Measurements from ENCODE around the gene RNF6.
"Not testable (repeated sequence)": the region's sequence is repeated elsewhere in the genome, so short reads cannot be mapped to it uniquely, and the experiment has no call there.

The RNF6 gene

GRCh38 chr13:26221721-26222519, at the start of gene RNF6:
Gene RNF6, minus strand, starts transcription at chr13:26222314. Its CDS starts 2,665 bp downstream, at chr13:26219649.
- peak; percentile 94 for DNase-seq (ENCODE audit: low read depth, low spot score)

- DNase-seq (ENCODE audit: low read depth, low spot score), result no peak
Measured at GRCh38 chr13:26270707-26271106, 48.6 kb upstream of the RNF6 start.

- no peak for DNase-seq (ENCODE audit: low read depth, low spot score)
Measured at GRCh38 chr13:26266311-26266710, 44.2 kb upstream of the RNF6 start.

GRCh38 chr13:26262156-26262555, 40.0 kb upstream of the RNF6 start:
- no peak for DNase-seq (ENCODE audit: low read depth, low spot score)

- no peak for DNase-seq (ENCODE audit: low read depth, low spot score)
Measured at GRCh38 chr13:26259634-26260033, 37.5 kb upstream of the RNF6 start.

- DNase-seq (ENCODE audit: low read depth, low spot score), result no peak
Measured at GRCh38 chr13:26257049-26257448, 34.9 kb upstream of the RNF6 start.

- no peak for DNase-seq (ENCODE audit: low read depth, low spot score)
Measured at GRCh38 chr13:26255691-26256277, 33.7 kb upstream of the RNF6 start.

- DNase-seq (ENCODE audit: low read depth, low spot score), result no peak
Measured at GRCh38 chr13:26255115-26255514, 33.0 kb upstream of the RNF6 start.

- DNase-seq (ENCODE audit: low read depth, low spot score), result no peak
Measured at GRCh38 chr13:26254583-26255111, 32.5 kb upstream of the RNF6 start.

- DNase-seq (ENCODE audit: low read depth, low spot score), result peak; percentile 71
Measured at GRCh38 chr13:26253787-26254582, 31.9 kb upstream of the RNF6 start, which contains the start of gene CDK8. Gene CDK8, plus strand, starts transcription at chr13:26254129. Its CDS starts 513 bp downstream, at chr13:26254642.

- DNase-seq (ENCODE audit: low read depth, low spot score), result no peak
Measured at GRCh38 chr13:26253262-26253786, 31.2 kb upstream of the RNF6 start.

- DNase-seq (ENCODE audit: low read depth, low spot score), result not testable (repeated sequence)
Measured at GRCh38 chr13:26252006-26252405, 29.9 kb upstream of the RNF6 start.

GRCh38 chr13:26249551-26249950, 27.4 kb upstream of the RNF6 start:
- no peak for DNase-seq (ENCODE audit: low read depth, low spot score)

GRCh38 chr13:26247608-26248007, 25.5 kb upstream of the RNF6 start:
- DNase-seq (ENCODE audit: low read depth, low spot score), result no peak

GRCh38 chr13:26247011-26247410, 24.9 kb upstream of the RNF6 start:
- DNase-seq (ENCODE audit: low read depth, low spot score), result no peak

GRCh38 chr13:26246154-26246553, 24.0 kb upstream of the RNF6 start:
- no peak for DNase-seq (ENCODE audit: low read depth, low spot score)

GRCh38 chr13:26236296-26236695, 14.2 kb upstream of the RNF6 start:
- no peak for DNase-seq (ENCODE audit: low read depth, low spot score)

- DNase-seq (ENCODE audit: low read depth, low spot score), result no peak
Measured at GRCh38 chr13:26230703-26231102, 8.6 kb upstream of the RNF6 start.

- DNase-seq (ENCODE audit: low read depth, low spot score), result no peak
Measured at GRCh38 chr13:26229080-26229615, 7.0 kb upstream of the RNF6 start.

GRCh38 chr13:26228096-26228495, 6.0 kb upstream of the RNF6 start:
- no peak for DNase-seq (ENCODE audit: low read depth, low spot score)

- no peak for DNase-seq (ENCODE audit: low read depth, low spot score)
Measured at GRCh38 chr13:26227166-26227971, 5.3 kb upstream of the RNF6 start.

Measured in smooth muscle cell of the brain vasculature (primary cell).